Activated CD8-positive, alpha-beta T cell treated with anti-CD3 and anti-CD28 coated beads, Interleukin-2, amount 10 ng/mL, durations not matched to agents 7 days and 5 days (primary cell): ENCODE results near the gene MYO19. TPM values are rescaled to one million over a fixed set of nuclear protein-coding genes. Genes with fewer than 3 reads are reported as not detected.

Source experiments
- ATAC-seq: fragments of 150-1000 bp; cut with Tn5 transposase; one replicate; pipeline ENCODE4 v1.10.0; 2021; ENCODE audit warnings: moderate library complexity
- CTCF ChIA-PET: fragments of 350-600 bp; sonication (Branson Sonifier 250); formaldehyde crosslinking; loops from one replicate; lab custom pipeline; 2021; ENCODE audit warnings: antibody characterized with exemption; lab: Charles Lee
- POLR2A ChIA-PET: fragments of 350-600 bp; sonication (Branson Sonifier 250); formaldehyde crosslinking; loops from one replicate; lab custom pipeline; 2021; ENCODE audit warnings: antibody characterized with exemption; lab: Charles Lee
- DNase-seq: peaks from one replicate; pipeline ENCODE4 v3.0.0-alpha.2; 2020
- H3K27ac Mint-ChIP-seq: one replicate; pipeline ENCODE4 v1.8.0; 2021; ENCODE audit warnings: mild to moderate bottlenecking, mixed read lengths
- H3K27me3 Mint-ChIP-seq: one replicate; pipeline ENCODE4 v1.8.0; 2021; ENCODE audit warnings: low read depth, mixed read lengths
- H3K36me3 Mint-ChIP-seq: one replicate; pipeline ENCODE4 v1.8.0; 2021; ENCODE audit warnings: low read depth, mixed read lengths
- H3K4me1 Mint-ChIP-seq: one replicate; pipeline ENCODE4 v1.8.0; 2021; ENCODE audit warnings: low read depth, mixed read lengths
- H3K4me3 Mint-ChIP-seq: one replicate; pipeline ENCODE4 v1.8.0; 2021; ENCODE audit warnings: mild to moderate bottlenecking, mixed read lengths
- H3K9me3 Mint-ChIP-seq: one replicate; pipeline ENCODE4 v1.8.0; 2022; ENCODE audit warnings: mixed read lengths; ENCODE audit not compliant: insufficient read depth
- total RNA-seq, 2 experiments: library from RNA; stranded (reverse); gene quantifications; one replicate each; pipeline ENCODE4 v1.2.3, GENCODE V29; 2021

The MYO19 gene, protein sequence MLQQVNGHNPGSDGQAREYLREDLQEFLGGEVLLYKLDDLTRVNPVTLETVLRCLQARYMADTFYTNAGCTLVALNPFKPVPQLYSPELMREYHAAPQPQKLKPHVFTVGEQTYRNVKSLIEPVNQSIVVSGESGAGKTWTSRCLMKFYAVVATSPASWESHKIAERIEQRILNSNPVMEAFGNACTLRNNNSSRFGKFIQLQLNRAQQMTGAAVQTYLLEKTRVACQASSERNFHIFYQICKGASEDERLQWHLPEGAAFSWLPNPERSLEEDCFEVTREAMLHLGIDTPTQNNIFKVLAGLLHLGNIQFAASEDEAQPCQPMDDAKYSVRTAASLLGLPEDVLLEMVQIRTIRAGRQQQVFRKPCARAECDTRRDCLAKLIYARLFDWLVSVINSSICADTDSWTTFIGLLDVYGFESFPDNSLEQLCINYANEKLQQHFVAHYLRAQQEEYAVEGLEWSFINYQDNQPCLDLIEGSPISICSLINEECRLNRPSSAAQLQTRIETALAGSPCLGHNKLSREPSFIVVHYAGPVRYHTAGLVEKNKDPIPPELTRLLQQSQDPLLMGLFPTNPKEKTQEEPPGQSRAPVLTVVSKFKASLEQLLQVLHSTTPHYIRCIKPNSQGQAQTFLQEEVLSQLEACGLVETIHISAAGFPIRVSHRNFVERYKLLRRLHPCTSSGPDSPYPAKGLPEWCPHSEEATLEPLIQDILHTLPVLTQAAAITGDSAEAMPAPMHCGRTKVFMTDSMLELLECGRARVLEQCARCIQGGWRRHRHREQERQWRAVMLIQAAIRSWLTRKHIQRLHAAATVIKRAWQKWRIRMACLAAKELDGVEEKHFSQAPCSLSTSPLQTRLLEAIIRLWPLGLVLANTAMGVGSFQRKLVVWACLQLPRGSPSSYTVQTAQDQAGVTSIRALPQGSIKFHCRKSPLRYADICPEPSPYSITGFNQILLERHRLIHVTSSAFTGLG
- 100 to 1,000 TPM; 136 to 142 TPM for total RNA-seq

DNA sequence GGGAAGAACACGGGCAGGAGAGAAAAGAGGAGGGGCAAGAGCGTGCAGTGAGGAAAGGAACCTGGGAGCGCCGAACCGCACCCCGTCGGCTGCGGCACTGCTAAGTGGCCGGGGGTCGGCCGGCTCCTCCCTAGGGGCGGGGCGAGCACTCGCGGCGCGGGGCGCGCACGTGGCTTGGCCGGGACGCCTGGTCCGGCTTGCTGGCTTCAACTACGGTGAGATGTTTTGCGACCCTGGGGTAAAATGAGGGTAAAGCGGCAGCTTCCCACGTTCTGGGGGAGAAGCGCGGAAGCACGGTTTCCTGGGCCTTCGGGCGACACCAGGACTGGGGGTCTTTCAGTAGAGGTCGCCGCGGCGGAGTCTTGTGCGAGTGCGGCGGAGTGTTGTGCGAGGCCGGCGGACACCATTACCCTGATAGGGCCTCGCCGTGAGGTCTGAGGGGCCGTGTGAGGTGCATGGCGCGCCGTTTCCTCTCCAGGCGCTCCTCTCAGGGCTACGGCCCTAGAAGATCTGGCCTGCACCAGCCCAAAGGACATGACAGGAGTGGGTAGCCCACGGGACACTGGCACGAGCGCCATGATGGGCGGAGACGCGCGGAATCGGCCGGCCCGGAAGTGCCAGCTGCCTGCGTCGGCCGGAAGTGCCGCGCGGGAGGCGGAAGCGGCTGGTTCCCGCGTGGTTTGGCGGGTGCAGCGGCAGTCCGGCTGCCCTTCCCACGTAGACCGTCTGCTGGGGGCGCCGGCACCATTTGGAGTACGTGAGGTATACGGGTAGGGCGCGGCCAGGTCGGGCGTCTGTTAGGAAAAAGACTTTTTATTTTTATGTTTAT is at the start of gene MYO19, which contains the start of gene PIGW:
MYO19 (minus strand) TSS at position 29 of the 829 bp plus-strand sequence. CDS start 2,330 bp downstream, outside the sequence.
PIGW (plus strand) TSS at position 148 of the 829 bp plus-strand sequence. CDS start 2,115 bp downstream, outside the sequence.
- H3K9me3 Mint-ChIP-seq, result no peaks in the 10 kb centered on the region
- H3K27ac Mint-ChIP-seq, result peak within 1 kb of the TSS; percentile 99
- peaks cover 50% of the 10 kb centered on the region for H3K36me3 Mint-ChIP-seq
- ATAC-seq, result peak; percentile 85
- ChIA-PET POLR2A (interaction anchor here (0.5 to 4.2 kb wide), 9 partner anchors 10 to 1816 kb away, joined by 3 to 84 read pairs (median 5); partner anchors contain the start of genes GGNBP2, MRM1, SOCS7 and ZNHIT3), CTCF (interaction anchor here (1.0 to 3.2 kb wide), 10 partner anchors 10 to 188 kb away, joined by 3 to 35 read pairs (median 5); partner anchors contain the start of gene GGNBP2)
- H3K4me1 Mint-ChIP-seq, result peaks cover 47% of the 10 kb centered on the region
- DNase-seq, result peak; percentile 89
- H3K27me3 Mint-ChIP-seq, result no peaks in the 10 kb centered on the region
- H3K4me3 Mint-ChIP-seq, result peak within 1 kb of the TSS; percentile 98

DNA sequence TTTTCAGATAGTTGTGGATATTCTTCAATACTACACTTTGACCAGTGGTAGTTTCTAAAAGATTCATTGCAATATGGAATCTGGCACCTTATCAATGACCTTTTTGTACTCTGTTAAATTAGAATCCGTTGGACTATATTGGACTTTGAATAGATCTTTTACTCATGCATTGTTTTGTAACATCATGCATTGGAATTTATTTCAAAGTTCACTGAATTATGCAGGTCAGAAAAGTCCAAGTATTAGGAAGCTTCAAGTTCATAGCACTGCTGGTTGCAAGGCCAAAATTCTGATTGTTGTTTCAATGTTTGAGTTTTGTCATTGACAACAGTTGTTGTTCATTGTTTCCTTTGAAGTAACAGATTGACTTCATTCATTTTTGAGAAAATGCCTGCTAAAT is 49.1 kb upstream of the MYO19 start:
- ChIA-PET CTCF (interaction anchor here (1.2 kb wide), 1 partner anchor 19 kb away, joined by 5 read pairs; no protein-coding TSS in a partner anchor), POLR2A (interaction anchor here (0.6 to 1.3 kb wide), 3 partner anchors 9 to 1071 kb away, joined by 3 read pairs; partner anchors contain the start of gene MRM1)
- no peak overlapping the region for H3K27ac Mint-ChIP-seq
- H3K27me3 Mint-ChIP-seq, result no peaks in the 10 kb centered on the region
- H3K4me3 Mint-ChIP-seq, result no peak overlapping the region
- ATAC-seq, result no peak
- H3K36me3 Mint-ChIP-seq, result peaks cover 59% of the 10 kb centered on the region
- peaks cover 2% of the 10 kb centered on the region for H3K4me1 Mint-ChIP-seq
- no peak for DNase-seq
- H3K9me3 Mint-ChIP-seq, result no peaks in the 10 kb centered on the region

DNA sequence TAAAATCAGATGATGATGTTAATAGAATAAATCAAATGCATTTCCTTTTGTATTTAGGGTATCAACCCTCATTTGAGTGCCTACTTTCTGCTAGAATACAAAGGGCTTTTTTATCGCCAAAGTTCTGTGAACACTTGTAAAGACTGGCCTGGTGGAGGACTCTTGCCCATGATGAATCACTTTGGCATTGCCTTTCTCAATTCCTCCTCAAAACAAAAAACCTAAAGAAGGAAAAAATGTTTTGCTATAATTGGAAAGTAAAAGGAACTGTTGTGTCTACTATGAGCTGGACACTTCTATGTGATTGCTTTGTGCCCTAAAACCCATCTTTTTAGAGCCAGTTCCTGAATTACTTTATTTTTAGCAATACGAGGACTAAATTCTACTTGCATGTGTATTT is 44.0 kb upstream of the MYO19 start:
- Mint-ChIP-seq H3K36me3 (peaks cover 55% of the 10 kb centered on the region), H3K27me3 (no peaks in the 10 kb centered on the region), H3K4me1 (peaks cover 2% of the 10 kb centered on the region), H3K4me3 (no peak overlapping the region), H3K27ac (no peak overlapping the region), H3K9me3 (no peaks in the 10 kb centered on the region)
- CTCF ChIA-PET, result interaction anchor here (0.8 to 1.7 kb wide), 3 partner anchors 11 to 32 kb away, joined by 3 to 5 read pairs (median 3); no protein-coding TSS in a partner anchor
- POLR2A ChIA-PET, result interaction anchor here (1.2 kb wide), 1 partner anchor 43 kb away, joined by 3 read pairs; no protein-coding TSS in a partner anchor
- no peak for ATAC-seq
- DNase-seq, result no peak

DNA sequence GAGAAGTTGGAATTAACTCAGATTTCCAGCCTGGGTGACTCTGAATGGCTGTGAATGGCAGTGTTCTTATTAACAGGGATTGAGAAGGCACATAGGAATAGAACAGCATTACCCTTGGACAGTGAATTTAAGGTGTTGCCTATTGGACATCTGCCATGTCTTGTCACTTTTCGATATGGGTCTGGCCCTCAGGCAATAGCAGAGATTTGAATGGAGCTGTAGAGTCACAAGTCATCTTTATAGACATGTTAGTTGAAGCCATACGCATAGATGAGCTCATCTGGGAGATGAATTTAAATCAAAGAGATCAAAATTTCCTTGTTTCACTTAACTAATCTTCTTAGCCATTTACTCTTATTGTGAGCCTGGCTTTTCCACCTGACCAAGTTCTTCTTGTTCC is 42.1 kb upstream of the MYO19 start:
- POLR2A ChIA-PET, result interaction anchor here (1.3 kb wide), 1 partner anchor 15 kb away, joined by 3 read pairs; the partner anchor contains the start of gene DHRS11
- Mint-ChIP-seq H3K27me3 (no peaks in the 10 kb centered on the region), H3K9me3 (no peaks in the 10 kb centered on the region), H3K27ac (peak overlapping the region; percentile 39), H3K4me3 (no peak overlapping the region), H3K36me3 (peaks cover 63% of the 10 kb centered on the region), H3K4me1 (peaks cover 5% of the 10 kb centered on the region)
- DNase-seq, result no peak
- CTCF ChIA-PET, result no interaction called here
- no peak for ATAC-seq

DNA sequence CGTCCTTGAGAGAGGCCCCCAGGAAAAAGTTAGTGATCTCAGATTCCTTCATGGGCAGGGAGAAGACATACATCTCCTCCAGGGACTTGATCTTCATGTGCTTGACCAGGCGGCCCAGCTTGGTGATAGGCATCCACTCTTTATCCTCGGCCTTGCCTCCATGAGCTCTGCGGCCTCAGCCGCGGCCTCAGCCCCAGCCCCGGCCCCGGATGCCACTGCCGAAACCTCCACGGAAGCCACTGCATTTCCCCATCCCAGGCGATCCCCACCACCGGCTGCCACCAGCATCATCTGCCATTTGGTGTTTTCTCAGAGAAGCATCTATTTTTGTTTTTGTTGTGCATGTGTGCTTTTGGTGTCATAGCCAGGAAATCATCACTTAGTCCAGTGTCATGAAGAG is 40.4 kb upstream of the MYO19 start:
- Mint-ChIP-seq H3K27ac (no peak overlapping the region), H3K4me1 (peaks cover 5% of the 10 kb centered on the region), H3K4me3 (no peak overlapping the region), H3K27me3 (no peaks in the 10 kb centered on the region), H3K36me3 (peaks cover 57% of the 10 kb centered on the region), H3K9me3 (no peaks in the 10 kb centered on the region)
- ATAC-seq (no peak), DNase-seq (no peak)
- POLR2A ChIA-PET, result interaction anchor here (0.7 kb wide), 1 partner anchor 8 kb away, joined by 3 read pairs; no protein-coding TSS in a partner anchor
- CTCF ChIA-PET, result no interaction called here

DNA sequence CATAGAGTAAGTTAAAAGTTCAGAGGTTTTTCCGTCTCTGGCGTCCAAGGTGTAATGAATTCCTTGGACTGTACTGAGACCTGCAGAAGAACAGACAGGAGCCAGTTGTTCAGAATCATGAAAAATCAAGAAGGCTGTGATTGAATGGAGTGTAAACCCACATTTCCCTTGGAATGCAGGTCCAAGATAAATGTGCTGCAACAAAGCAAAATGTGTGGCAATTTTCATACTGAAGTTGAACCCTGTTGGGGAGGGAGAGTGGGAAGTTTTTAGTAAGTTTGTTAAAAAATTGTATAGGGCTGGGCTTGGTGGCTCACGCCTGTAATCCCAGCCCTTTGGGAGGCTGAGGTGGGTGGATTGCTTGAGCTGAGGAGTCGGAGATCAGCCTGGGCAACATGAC is 31.4 kb upstream of the MYO19 start:
- Mint-ChIP-seq H3K4me1 (peaks cover 4% of the 10 kb centered on the region), H3K9me3 (no peaks in the 10 kb centered on the region), H3K27me3 (no peaks in the 10 kb centered on the region), H3K4me3 (no peak overlapping the region), H3K36me3 (peaks cover 60% of the 10 kb centered on the region), H3K27ac (no peak overlapping the region)
- CTCF ChIA-PET, result interaction anchor here (1.3 kb wide), 1 partner anchor 14 kb away, joined by 3 read pairs; no protein-coding TSS in a partner anchor
- DNase-seq (no peak), ATAC-seq (no peak)
- POLR2A ChIA-PET, result no interaction called here

DNA sequence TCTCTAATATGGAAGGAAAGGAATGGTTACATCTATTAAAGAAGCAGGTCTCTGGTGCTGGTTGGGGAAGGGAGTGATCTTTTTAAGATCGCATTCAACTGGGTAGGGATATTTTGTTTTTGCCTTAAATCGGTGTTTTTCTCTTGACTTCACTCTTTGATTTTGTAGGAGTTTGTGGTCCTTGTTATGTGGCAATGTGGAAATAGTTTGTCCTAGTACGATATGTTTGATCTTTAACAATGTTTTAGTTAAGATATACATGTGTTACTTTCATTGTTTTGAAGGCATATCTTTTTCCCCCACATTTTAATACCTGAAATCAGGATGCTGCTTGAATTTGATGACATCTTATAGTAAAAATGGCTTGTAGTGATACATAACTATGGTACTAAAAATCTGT is 18.8 kb upstream of the MYO19 start:
- Mint-ChIP-seq H3K36me3 (peaks cover 67% of the 10 kb centered on the region), H3K4me1 (peaks cover 46% of the 10 kb centered on the region), H3K9me3 (no peaks in the 10 kb centered on the region), H3K27ac (peak overlapping the region; percentile 9), H3K4me3 (no peak overlapping the region), H3K27me3 (no peaks in the 10 kb centered on the region)
- DNase-seq, result no peak
- ATAC-seq, result no peak
- ChIA-PET CTCF (no interaction called here), POLR2A (no interaction called here)

DNA sequence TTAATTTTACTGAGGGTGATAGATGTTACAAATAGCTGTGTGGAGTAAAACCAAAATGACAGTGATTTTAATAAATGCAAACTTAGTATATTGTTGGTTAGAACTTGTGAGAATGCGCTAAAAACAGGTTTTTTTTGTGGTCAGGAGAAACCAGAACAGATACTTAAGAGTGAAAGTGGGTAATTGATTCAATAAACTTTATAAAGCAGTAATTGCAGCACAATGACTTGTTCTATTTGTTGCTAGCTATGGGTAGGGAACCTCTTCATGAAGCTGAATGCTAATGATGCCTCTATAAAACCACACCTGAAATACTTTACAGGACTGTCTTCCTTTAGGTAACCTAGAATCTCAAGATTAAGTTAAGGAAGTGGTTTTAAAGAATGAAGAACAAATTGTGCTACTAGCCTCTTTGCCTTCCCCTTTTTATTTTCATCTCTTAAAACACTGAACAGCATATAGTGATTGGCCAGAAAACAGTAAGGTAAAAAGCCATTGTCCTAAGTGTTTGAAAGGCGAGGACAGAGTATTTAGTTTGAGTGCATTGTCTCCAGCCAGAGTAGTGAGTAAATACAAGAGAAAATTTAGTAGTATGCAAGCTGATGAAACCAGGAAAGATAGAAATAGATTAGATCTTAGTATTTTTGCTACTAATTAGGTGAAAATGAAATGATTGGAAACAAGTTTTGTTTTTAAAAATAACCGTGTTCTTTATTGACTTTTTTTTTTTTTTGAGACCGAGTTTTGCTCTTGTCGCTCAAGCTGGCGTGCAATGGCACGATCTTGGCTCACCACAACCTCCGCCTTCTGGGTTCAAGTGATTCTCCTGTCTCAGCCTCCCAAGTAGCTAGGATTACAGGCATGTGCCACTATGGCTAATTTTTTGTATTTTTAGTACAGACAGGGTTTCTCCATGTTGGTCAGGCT is 16.1 kb upstream of the MYO19 start:
- Mint-ChIP-seq H3K4me1 (peaks cover 57% of the 10 kb centered on the region), H3K9me3 (no peaks in the 10 kb centered on the region), H3K36me3 (peaks cover 68% of the 10 kb centered on the region), H3K27ac (peak overlapping the region; percentile 77), H3K4me3 (peak overlapping the region; percentile 54), H3K27me3 (no peaks in the 10 kb centered on the region)
- ATAC-seq (peak; percentile 24), DNase-seq (no peak)
- CTCF ChIA-PET, result interaction anchor here (2.0 kb wide), 1 partner anchor 51 kb away, joined by 8 read pairs; the partner anchor contains the start of gene MRM1
- POLR2A ChIA-PET, result interaction anchor here (1.8 kb wide), 1 partner anchor 50 kb away, joined by 5 read pairs; the partner anchor contains the start of gene MRM1

DNA sequence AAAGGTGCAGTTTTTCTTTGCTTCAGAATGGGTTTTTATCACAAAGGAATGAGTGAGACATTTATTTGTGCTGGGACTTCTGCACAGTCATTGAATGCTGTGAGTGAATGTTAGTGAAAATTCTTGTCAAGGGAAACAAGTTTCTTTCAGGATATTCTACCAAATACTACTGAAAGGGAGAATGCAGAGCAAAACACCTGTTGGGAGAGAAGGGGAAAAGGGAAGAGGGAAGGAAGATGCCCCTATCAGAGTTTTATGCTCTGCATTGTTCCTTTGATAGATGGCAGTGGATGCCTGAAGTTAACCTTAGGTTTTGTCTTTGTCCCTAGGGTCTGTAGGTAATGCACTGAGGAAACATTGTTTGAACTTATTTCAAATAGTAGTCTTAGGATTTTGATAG is 13.1 kb upstream of the MYO19 start:
- Mint-ChIP-seq H3K9me3 (no peaks in the 10 kb centered on the region), H3K27ac (peak overlapping the region; percentile 73), H3K4me1 (peaks cover 55% of the 10 kb centered on the region), H3K27me3 (no peaks in the 10 kb centered on the region), H3K4me3 (peak overlapping the region; percentile 87), H3K36me3 (peaks cover 58% of the 10 kb centered on the region)
- DNase-seq, result no peak
- no peak for ATAC-seq
- ChIA-PET CTCF (no interaction called here), POLR2A (interaction anchor here (1.3 to 1.7 kb wide), 2 partner anchors 14 to 175 kb away, joined by 4 to 6 read pairs; partner anchors contain the start of gene MYO19)
